ENCODE data around the gene TTC9B.

DNA sequence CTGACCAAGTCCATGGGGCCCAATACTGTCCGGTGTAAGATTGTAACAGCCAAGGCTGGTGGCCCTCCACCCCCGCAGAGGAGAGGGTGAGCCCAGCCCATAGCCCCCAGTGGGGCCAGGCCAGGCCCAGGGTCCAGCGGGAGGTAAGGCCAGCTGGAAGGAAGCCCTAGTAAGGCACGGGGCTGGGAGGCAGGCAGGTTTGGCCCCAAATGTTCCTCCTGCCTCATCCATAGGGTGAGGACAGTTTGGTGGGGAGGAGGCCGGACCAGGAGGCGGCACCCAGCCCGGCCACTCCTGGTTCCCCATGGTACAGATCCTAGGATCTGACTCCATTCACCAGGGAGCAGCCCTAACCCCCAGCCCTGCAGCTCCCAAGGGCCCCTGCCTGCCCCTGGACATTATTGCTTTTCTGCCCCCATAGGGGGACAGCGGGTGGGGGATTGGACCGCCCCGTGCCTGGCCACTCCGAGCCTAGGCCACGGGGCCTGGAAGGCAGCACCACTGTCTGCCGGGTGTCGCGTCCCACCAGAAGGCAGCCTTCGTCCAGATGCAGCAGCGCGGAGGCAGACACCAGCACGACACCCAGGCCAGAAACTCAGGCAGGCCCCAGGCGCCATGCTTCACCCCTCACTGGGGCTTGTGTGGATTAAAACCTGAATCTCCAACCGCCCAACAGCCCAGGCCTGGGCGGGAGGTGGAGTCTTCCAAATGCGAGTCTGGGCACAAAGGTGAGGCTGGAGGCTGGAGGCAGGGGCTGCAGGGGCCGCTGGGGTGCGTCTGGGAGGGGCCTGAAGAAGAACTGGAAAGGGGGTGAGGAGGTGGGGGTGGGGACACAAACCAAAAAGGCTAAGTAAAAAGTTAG lies 15.0 kb upstream of the TTC9B start:
- TF ChIP-seq, protein P1, sequence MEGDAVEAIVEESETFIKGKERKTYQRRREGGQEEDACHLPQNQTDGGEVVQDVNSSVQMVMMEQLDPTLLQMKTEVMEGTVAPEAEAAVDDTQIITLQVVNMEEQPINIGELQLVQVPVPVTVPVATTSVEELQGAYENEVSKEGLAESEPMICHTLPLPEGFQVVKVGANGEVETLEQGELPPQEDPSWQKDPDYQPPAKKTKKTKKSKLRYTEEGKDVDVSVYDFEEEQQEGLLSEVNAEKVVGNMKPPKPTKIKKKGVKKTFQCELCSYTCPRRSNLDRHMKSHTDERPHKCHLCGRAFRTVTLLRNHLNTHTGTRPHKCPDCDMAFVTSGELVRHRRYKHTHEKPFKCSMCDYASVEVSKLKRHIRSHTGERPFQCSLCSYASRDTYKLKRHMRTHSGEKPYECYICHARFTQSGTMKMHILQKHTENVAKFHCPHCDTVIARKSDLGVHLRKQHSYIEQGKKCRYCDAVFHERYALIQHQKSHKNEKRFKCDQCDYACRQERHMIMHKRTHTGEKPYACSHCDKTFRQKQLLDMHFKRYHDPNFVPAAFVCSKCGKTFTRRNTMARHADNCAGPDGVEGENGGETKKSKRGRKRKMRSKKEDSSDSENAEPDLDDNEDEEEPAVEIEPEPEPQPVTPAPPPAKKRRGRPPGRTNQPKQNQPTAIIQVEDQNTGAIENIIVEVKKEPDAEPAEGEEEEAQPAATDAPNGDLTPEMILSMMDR (IDR thresholded peaks at IDR 0.05): no peak
- TF ChIP-seq POLR2A (IDR thresholded peaks at IDR 0.05): no peak
